Measurements from ENCODE around the gene DDX47. TPM values are rescaled to one million over a fixed set of nuclear protein-coding genes. Genes with fewer than 3 reads are reported as not detected.

DDX47 gene
- total and polyA plus RNA-seq, 2 donors (not counting 1 experiment from before 2014, with no cell fraction given), result 50.1 to 93.7 TPM

GRCh38 chr12:12853435-12853834 is 40.3 kb downstream of the DDX47 start:
- TF ChIP-seq EZH2 (IDR thresholded peaks at IDR 0.05; ENCODE audit: borderline replicate concordance, insufficient read depth, low read depth, low read length, poor library complexity, severe bottlenecking) (no peak), CTCF (IDR thresholded peaks at IDR 0.05) (no peak)
- H3K36me3 ChIP-seq (replicated peaks in 1 of 2; ENCODE audit: control extremely low read depth in 1 of 2, control insufficient read depth in 1 of 2, extremely low read depth in 1 of 2, insufficient read depth in 2 of 2, low read length in 1 of 2), result no peaks in the 10 kb centered on the region
- no peaks in the 10 kb centered on the region for H4K20me1 ChIP-seq (ENCODE audit: control insufficient read depth, insufficient read depth, low read length, poor library complexity, severe bottlenecking)
- no peak overlapping the region for H3K4me3 ChIP-seq (ENCODE audit: control extremely low read depth in 1 of 5, extremely low read depth in 1 of 5, insufficient read depth in 1 of 5, low read depth in 2 of 5, low read length in 4 of 5)
- Mint-ChIP-seq H3K4me3 (no peak overlapping the region), H3K4me1 (no peaks in the 10 kb centered on the region), H3K27me3 (no peaks in the 10 kb centered on the region), H3K9me3 (ENCODE audit: insufficient read depth) (peaks cover 3% of the 10 kb centered on the region), H3K27ac (no peak overlapping the region)
- ATAC-seq (ENCODE audit: low read depth) (no peak), DNase-seq (no peak)
- intact Hi-C loops (cut with micrococcal nuclease), result no loop called here
- no peaks in the 10 kb centered on the region for H3K27me3 ChIP-seq (replicated peaks in 1 of 4; ENCODE audit: control extremely low read depth in 1 of 4, control insufficient read depth in 3 of 4, insufficient read depth in 4 of 4, low read length in 3 of 4)
- H3K27ac ChIP-seq (ENCODE audit: low read length in 2 of 2), result no peak overlapping the region
- no peaks in the 10 kb centered on the region for H3K4me1 ChIP-seq (ENCODE audit: control insufficient read depth in 2 of 2, insufficient read depth in 2 of 2, low read length in 2 of 2)
- no peak overlapping the region for H3K9ac ChIP-seq (ENCODE audit: low read length)
- H2AFZ ChIP-seq (ENCODE audit: insufficient read depth, low read depth, low read length, poor library complexity, severe bottlenecking), result no peak overlapping the region
- CTCF ChIA-PET, result interaction anchor here (1.3 kb wide), 2 partner anchors 15 to 17 kb away, joined by 4 to 5 read pairs; no protein-coding TSS in a partner anchor
- WGBS (ENCODE audit: insufficient coverage), result no CpG with 5 or more reads among the region's 3 CpGs
- no peak overlapping the region for H3K4me2 ChIP-seq (replicated peaks; ENCODE audit: low read depth, low read length, poor library complexity, severe bottlenecking)
- H3K9me3 ChIP-seq (ENCODE audit: control extremely low read depth in 1 of 3, control insufficient read depth in 2 of 3, insufficient read depth in 1 of 3, low read length in 2 of 3), result peaks cover 0 to 8% (median 4%) of the 10 kb centered on the region in 3 donors
- POLR2A ChIA-PET, result interaction anchor here (0.7 kb wide), 1 partner anchor 55 kb away, joined by 4 read pairs; no protein-coding TSS in a partner anchor
- H3K79me2 ChIP-seq (ENCODE audit: control insufficient read depth, insufficient read depth, low read length), result no peaks in the 10 kb centered on the region

GRCh38 chr12:12859690-12860089 is 46.5 kb downstream of the DDX47 start:
- no peaks in the 10 kb centered on the region for H3K9me3 ChIP-seq (ENCODE audit: control extremely low read depth in 1 of 3, control insufficient read depth in 2 of 3, insufficient read depth in 1 of 3, low read length in 2 of 3)
- H3K4me2 ChIP-seq (replicated peaks; ENCODE audit: low read depth, low read length, poor library complexity, severe bottlenecking), result no peak overlapping the region
- no peaks in the 10 kb centered on the region for H3K4me1 ChIP-seq (ENCODE audit: control insufficient read depth in 2 of 2, insufficient read depth in 2 of 2, low read length in 2 of 2)
- no peaks in the 10 kb centered on the region for H3K4me1 Mint-ChIP-seq
- H3K36me3 ChIP-seq (replicated peaks in 1 of 2; ENCODE audit: control extremely low read depth in 1 of 2, control insufficient read depth in 1 of 2, extremely low read depth in 1 of 2, insufficient read depth in 2 of 2, low read length in 1 of 2), result no peaks in the 10 kb centered on the region
- WGBS (ENCODE audit: insufficient coverage), result no CpG with 5 or more reads among the region's 1 CpG
- ChIA-PET CTCF (no interaction called here), POLR2A (no interaction called here)
- no peak for DNase-seq
- H3K79me2 ChIP-seq (ENCODE audit: control insufficient read depth, insufficient read depth, low read length), result no peaks in the 10 kb centered on the region
- H3K4me3 ChIP-seq (ENCODE audit: control extremely low read depth in 1 of 5, extremely low read depth in 1 of 5, insufficient read depth in 1 of 5, low read depth in 2 of 5, low read length in 4 of 5), result no peak overlapping the region
- H3K27ac ChIP-seq (ENCODE audit: low read length in 2 of 2), result no peak overlapping the region
- intact Hi-C loops (cut with micrococcal nuclease), result no loop called here
- no peak overlapping the region for H3K4me3 Mint-ChIP-seq
- no peak overlapping the region for H3K27ac Mint-ChIP-seq
- H3K9ac ChIP-seq (ENCODE audit: low read length), result no peak overlapping the region
- H3K27me3 ChIP-seq (replicated peaks in 1 of 4; ENCODE audit: control extremely low read depth in 1 of 4, control insufficient read depth in 3 of 4, insufficient read depth in 4 of 4, low read length in 3 of 4), result no peaks in the 10 kb centered on the region
- ATAC-seq (ENCODE audit: low read depth), result no peak
- no peaks in the 10 kb centered on the region for H3K27me3 Mint-ChIP-seq
- H2AFZ ChIP-seq (ENCODE audit: insufficient read depth, low read depth, low read length, poor library complexity, severe bottlenecking), result no peak overlapping the region
- H4K20me1 ChIP-seq (ENCODE audit: control insufficient read depth, insufficient read depth, low read length, poor library complexity, severe bottlenecking), result no peaks in the 10 kb centered on the region
- no peak for TF ChIP-seq EZH2 (IDR thresholded peaks at IDR 0.05; ENCODE audit: borderline replicate concordance, insufficient read depth, low read depth, low read length, poor library complexity, severe bottlenecking)
- H3K9me3 Mint-ChIP-seq (ENCODE audit: insufficient read depth), result peaks cover 3% of the 10 kb centered on the region

Data from B cell (primary cell).